HG03066 (cell line): Measurements from ENCODE around the gene OR4D9.
"Not testable (repeated sequence)": the region's sequence is repeated elsewhere in the genome, so short reads cannot be mapped to it uniquely, and the experiment has no call there.

Source experiments
- ATAC-seq: cut with Tn5 transposase; IDR thresholded peaks from one replicate; pipeline ENCODE4 v1.9.1; 2021; ENCODE audit warnings: low read depth; ENCODE audit not compliant: unreplicated experiment

Gene OR4D9

GRCh38 chr11:59510941-59511589 is at the start of gene OR4D9:
Gene OR4D9 (plus strand): TSS chr11:59511539. CDS start chr11:59514913, 3,374 bp downstream.
- no peak for ATAC-seq

DNA sequence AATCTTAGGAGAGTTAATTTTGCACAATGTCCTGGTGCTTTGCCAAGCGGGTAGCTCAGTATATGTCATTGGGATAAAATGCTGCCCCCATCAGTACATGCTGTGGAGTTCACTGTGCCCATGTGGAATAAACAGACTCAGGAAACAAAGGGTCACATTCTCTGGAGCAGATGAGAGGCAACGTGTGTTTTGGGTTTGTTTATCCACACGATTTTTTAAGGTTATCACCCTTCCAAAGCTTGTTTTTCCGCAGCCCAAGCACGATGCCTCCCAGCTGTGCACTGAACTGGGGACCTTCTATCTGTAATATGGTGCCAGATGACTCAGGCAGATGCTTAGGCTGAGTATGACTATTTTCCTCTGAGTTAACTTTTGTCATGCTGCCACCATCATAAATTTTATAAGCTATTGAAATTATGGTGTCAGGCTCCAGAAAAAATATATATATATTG is 48.1 kb upstream of the OR4D9 start:
- no peak for ATAC-seq

GRCh38 chr11:59473015-59473414 is 38.3 kb upstream of the OR4D9 start, which contains the start of gene OR4D10:
Gene OR4D10 (plus strand): TSS chr11:59473315. CDS start chr11:59477430, 4,115 bp downstream.
- ATAC-seq = no peak

- ATAC-seq = no peak
Measured at GRCh38 chr11:59475176-59475575, 36.2 kb upstream of the OR4D9 start.

- no peak for ATAC-seq
Measured at GRCh38 chr11:59479906-59480305, 31.4 kb upstream of the OR4D9 start.

DNA sequence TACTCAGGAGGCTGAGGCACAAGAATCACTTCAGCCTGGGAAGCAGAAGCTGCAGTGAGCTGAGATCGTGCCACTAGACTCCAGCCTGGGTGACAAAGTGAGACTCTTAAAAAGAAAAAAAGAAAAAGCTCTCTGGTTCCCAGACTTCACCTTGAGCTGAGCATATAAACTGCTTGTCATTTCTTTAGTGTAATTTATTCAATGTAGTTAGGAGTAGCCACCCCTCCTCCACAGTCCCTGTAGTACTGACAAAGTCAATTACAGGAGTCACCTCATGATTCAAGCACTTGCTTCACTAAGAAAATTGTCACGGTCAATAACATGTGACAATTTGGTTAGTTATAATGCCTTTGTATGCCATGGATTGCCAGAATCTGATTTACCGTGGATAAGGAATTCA is 31.0 kb upstream of the OR4D9 start:
- ATAC-seq = no peak

DNA sequence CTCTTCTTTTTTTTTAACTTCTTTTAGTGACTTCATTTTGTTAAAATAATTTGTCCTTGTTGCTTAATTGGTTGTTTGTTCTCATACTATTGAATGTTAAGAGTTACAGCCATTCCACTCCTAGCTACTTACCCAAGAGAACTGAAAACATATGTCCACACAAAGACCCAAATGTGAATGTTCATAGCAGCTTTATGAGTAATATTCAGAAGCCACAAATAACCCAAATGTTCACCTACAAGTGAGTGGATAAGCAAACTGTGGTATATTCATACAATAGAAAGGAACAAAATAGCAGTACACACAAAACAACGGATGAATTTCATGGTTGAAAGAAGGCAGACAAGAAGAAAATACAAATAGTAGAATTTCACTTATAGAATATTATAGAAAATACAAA is 9.4 kb upstream of the OR4D9 start:
- ATAC-seq = no peak

DNA sequence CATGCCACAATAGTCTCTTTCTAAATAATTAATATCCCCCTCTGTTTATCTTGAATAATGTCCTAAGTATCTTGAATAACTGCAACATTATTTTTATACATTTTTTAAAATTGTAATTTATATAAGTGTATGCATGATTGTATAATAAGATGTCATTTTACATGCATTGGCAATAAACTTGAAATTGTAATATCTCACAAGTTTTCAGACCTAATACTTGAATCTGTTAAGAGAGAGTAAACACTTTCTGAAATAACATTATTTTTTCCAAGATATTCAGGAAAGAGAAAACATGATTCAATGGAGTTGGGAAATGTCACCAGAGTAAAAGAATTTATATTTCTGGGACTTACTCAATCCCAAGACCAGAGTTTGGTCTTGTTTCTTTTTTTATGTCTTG is 8.1 kb upstream of the OR4D9 start, which contains the start of gene OR4D11:
Gene OR4D11, plus strand, starts transcription at position 301 of the 400 bp plus-strand sequence. Its CDS starts 0 bp downstream, at position 301.
- no peak for ATAC-seq

DNA sequence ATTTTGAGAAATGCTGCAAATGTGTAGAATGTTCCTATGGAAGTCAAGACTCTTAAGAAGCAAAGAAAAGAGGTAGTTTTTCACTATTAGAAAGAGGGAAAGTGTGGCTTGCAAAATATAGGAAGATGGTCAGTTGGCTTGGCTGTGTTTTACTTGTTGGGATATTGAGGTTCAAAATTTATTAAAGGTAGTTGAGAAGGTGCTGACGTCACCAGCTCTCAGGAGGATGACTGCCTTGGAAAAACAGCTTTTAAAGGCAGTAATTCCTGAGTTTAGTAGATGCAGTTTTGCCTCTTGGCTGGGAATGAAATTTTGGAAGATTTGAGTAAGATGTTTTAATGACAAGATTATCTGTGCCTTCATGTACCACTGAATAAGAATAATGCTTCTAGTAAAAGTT is 336 bp downstream of the OR4D9 start:
- ATAC-seq = no peak

- not testable (repeated sequence) for ATAC-seq
Measured at GRCh38 chr11:59520139-59520538, 8.8 kb downstream of the OR4D9 start.

DNA sequence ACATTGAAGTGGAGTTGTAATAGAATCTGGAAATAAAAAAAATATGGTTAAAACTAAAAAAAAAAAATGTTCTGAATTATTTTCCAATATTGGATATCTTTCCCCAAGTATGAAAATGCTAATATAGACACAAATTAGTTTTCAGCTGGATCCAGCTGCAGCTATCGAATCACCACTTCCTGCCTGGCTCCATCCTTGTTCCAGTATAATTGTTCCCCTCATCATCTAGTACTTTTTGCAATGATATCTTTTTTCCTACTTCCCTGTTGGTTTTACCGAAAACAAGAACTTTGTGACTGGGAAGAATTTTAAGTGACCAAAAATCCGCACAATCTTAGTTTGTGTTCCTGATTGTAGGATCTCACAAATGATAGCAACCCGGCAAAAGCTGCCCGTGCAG is 9.4 kb downstream of the OR4D9 start:
- ATAC-seq = no peak

GRCh38 chr11:59523541-59523940 is 12.2 kb downstream of the OR4D9 start:
- no peak for ATAC-seq

- no peak for ATAC-seq
Measured at GRCh38 chr11:59528711-59529110, 17.4 kb downstream of the OR4D9 start.

DNA sequence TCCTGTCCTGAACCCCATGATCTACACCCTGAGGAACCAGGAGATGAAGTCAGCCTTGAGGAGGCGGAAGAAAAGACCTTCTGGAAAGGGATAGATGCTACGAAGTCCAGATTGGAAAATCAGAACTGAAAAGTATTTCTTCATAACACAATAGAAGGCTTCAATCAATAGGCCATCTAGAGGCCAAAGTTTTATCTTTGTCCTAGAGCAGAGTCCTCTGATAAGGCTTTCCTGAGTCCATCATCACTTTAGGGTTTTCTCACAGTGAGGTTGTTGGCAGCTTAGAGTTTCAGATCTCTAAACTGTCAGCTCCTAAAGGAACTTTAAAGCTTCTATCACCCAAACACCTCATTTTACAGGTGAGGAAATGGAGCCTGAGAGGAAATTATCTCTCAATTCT is 21.3 kb downstream of the OR4D9 start:
- no peak for ATAC-seq

- ATAC-seq = no peak
Measured at GRCh38 chr11:59534676-59535075, 23.3 kb downstream of the OR4D9 start.

- no peak for ATAC-seq
Measured at GRCh38 chr11:59542142-59542810, 30.9 kb downstream of the OR4D9 start.

DNA sequence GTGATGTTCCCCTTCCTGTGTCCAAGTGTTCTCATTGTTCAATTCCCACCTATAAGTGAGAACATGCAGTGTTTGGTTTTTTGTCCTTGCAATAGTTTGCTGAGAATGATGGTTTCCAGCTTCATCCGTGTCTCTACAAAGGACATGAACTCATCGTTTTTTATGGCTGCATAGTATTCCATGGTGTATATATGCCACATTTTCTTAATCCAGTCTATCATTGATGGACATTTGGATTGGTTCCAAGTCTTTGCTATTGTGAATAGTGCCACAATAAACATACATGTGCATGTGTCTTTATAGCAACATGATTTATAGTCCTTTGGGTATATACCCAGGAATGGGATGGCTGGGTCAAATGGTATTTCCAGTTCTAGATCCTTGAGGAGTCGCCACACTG is 32.4 kb downstream of the OR4D9 start:
- ATAC-seq = not testable (repeated sequence)

DNA sequence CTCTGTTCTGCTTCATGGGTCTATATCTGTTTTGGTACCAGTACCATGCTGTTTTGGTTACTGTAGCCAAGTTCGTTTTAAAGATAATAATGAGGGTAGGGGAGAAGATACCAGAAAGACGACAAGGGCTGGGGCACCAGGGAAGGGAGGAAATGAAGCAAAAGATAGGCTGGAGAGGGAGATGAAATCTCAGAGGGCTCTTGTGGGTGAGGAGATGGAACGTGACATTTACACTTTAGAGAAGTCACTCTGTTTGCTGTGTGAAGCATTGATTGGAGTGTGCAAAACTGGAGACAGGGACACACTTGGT is 33.5 kb downstream of the OR4D9 start:
- no peak for ATAC-seq

DNA sequence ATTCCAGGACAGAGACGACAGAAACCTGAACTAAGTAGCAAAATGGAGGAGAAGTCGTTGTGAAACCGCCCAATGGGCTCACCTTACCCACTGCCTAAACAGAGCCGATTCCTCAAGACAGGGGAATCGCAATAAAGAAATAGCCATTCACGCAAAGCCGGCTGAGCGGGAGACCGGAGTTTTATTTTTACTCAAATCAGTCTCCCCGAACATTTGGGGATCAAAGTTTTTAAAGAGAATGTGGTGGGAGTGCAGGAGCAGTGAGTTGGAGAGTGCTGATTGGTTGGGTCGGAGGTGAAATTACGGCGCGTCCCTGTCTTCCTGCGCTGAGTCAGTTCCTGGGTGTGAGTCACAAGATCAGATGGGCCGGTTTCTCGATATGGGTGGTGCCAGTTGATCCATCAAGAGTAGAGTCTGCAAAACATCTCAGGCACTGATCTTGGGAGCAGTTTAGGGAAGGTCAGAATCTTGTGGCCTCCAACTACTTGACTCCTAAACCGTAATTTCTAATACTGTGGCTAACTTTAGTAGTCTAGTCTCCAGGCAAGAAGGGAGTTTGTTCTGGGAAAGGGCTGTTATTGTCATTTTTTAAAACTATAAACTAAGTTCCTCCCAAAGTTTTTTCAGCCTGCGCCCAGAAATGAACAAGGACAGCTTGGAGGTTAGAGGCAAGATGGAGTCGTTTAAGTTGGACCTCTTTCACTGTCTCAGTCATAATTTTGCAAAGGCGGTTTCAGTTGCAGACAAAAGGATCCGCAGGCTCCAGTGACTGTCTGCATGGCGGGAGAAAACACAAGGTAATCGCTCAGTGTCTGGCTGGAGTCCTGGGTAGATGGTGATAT is 34.1 kb downstream of the OR4D9 start:
- no peak for ATAC-seq

GRCh38 chr11:59547605-59548308 is 36.4 kb downstream of the OR4D9 start:
- ATAC-seq = not testable (repeated sequence)

- ATAC-seq = no peak
Measured at GRCh38 chr11:59548309-59548656, 36.9 kb downstream of the OR4D9 start.
